Measurements from ENCODE around the gene ZP1.

The ZP1 gene

GRCh38 chr11:60858236-60858635, 9.1 kb upstream of the ZP1 start (continued):
- no peak for TF ChIP-seq ZBTB10 (tag by site-specific recombination; IDR thresholded peaks at IDR 0.05)
- TF ChIP-seq ZNF423 (tag by site-specific recombination; IDR thresholded peaks at IDR 0.05): no peak
- TF ChIP-seq HOXD13 (CRISPR knock-in tag; IDR thresholded peaks at IDR 0.05; ENCODE audit: borderline replicate concordance): no peak
- no peak for TF ChIP-seq ZNF48 (tag by site-specific recombination; IDR thresholded peaks at IDR 0.05)
- no peak for TF ChIP-seq ZNF214 (tag by site-specific recombination; IDR thresholded peaks at IDR 0.05; ENCODE audit: borderline replicate concordance)

DNA sequence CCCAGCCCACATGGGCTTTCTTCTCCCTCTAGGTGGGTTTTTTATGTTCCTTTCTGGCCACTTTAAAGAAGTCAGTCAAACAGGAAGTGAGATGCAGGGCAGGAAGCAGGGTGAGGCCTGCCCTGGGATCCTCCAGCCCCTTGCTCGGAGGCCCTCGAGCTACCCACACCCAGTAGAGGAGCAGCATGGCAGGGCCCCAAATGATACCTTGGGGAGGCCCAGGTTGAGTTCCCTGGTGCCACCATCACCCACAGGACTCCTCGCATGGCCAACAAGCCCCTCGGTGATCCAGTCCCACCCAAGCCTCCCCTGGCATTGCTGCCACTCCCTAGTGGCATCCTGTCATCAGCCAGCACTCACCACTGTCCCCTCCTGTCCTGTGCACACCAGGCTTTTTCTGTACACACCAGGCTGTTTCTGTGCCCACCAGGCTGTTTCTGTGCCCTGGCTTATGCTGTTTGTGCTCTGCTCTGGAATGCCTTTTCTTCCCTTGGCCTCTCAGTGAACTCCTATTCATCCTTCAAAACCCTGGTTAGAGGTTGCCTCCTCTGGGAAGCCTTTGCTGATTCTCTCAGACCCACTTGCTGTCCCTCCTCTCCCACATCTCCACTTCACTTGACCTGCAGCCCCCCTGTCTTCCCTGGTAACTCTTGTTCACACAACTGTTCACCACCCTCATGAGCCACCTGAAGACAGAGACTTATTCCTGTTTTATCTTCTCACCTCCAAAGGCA, 8.4 kb upstream of the ZP1 start:
- no peaks in the 10 kb centered on the region for H3K9me3 ChIP-seq (ENCODE audit: control insufficient read depth, insufficient read depth, low read depth, low read length)
- H3K27ac ChIP-seq (ENCODE audit: extremely low read depth, low read depth, low read length): no peak overlapping the region
- ChIA-PET POLR2A (no interaction called here), CTCF (interaction anchor here (1.8 kb wide), 1 partner anchor 28 kb away, joined by 6 read pairs; no protein-coding TSS in a partner anchor)
- H3K4me1 ChIP-seq (ENCODE audit: control insufficient read depth, insufficient read depth, low read length): no peaks in the 10 kb centered on the region
- H3K4me3 ChIP-seq (ENCODE audit: low read depth, low read length): no peak overlapping the region
- H3K36me3 ChIP-seq (ENCODE audit: control insufficient read depth in 2 of 2, insufficient read depth in 1 of 2, low read length in 2 of 2): no peaks in the 10 kb centered on the region
- peak; percentile 87 for TF ChIP-seq ZFP3 (tag by site-specific recombination; IDR thresholded peaks at IDR 0.05; ENCODE audit: low read depth)
- no peak for TF ChIP-seq ELK4 (IDR thresholded peaks at IDR 0.05; ENCODE audit: borderline replicate concordance, low read depth, low read length)

DNA sequence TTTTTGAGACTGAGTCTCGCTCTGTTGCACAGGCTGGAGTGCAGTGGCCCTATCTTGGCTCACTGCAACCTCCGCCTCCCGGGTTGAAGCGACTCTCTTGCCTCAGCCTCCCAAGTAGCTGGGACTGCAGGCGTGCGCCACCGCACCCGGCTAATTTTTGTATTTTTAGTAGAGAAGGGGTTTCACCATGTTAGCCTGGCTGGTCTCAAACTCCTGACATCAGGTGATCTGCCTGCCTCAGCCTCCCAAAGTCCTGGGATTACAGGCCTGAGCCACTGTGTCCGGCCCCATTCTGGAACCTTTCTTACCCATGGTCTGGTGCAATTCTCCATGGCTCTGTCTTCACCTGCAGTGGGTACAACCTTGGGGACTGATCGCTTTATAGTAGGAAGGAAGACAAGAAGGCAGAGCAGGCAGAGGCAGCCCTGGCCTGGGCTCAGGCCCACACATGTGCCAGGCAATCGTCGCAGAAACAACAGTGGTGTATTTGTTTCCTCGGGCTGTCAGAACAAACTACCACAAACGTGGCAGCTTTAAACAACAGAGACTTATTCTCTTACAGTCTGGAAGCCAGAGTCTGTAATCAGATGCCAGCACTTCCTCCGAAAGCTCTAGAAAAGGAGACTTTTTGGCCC, 7.6 kb upstream of the ZP1 start:
- Histone ChIP-seq H3K27ac (ENCODE audit: extremely low read depth, low read depth, low read length) (no peak overlapping the region), H3K4me1 (ENCODE audit: control insufficient read depth, insufficient read depth, low read length) (no peaks in the 10 kb centered on the region), H3K4me3 (ENCODE audit: low read depth, low read length) (no peak overlapping the region), H3K9me3 (ENCODE audit: control insufficient read depth, insufficient read depth, low read depth, low read length) (no peaks in the 10 kb centered on the region), H3K36me3 (ENCODE audit: control insufficient read depth in 2 of 2, insufficient read depth in 1 of 2, low read length in 2 of 2) (no peaks in the 10 kb centered on the region)
- ChIA-PET POLR2A (interaction anchor here (0.7 kb wide), 1 partner anchor 35 kb away, joined by 7 read pairs; no protein-coding TSS in a partner anchor), CTCF (interaction anchor here (1.0 to 1.2 kb wide), 3 partner anchors 11 to 83 kb away, joined by 3 to 5 read pairs (median 4); no protein-coding TSS in a partner anchor)
- TF ChIP-seq, protein P1, sequence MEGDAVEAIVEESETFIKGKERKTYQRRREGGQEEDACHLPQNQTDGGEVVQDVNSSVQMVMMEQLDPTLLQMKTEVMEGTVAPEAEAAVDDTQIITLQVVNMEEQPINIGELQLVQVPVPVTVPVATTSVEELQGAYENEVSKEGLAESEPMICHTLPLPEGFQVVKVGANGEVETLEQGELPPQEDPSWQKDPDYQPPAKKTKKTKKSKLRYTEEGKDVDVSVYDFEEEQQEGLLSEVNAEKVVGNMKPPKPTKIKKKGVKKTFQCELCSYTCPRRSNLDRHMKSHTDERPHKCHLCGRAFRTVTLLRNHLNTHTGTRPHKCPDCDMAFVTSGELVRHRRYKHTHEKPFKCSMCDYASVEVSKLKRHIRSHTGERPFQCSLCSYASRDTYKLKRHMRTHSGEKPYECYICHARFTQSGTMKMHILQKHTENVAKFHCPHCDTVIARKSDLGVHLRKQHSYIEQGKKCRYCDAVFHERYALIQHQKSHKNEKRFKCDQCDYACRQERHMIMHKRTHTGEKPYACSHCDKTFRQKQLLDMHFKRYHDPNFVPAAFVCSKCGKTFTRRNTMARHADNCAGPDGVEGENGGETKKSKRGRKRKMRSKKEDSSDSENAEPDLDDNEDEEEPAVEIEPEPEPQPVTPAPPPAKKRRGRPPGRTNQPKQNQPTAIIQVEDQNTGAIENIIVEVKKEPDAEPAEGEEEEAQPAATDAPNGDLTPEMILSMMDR (tag by site-specific recombination; IDR thresholded peaks at IDR 0.05): no peak
- TF ChIP-seq ZNF791 (tag by site-specific recombination; IDR thresholded peaks at IDR 0.05): no peak
- no peak for TF ChIP-seq ZXDB (tag by site-specific recombination; IDR thresholded peaks at IDR 0.05)
- no peak for TF ChIP-seq SP2 (tag by site-specific recombination; IDR thresholded peaks at IDR 0.05)
- TF ChIP-seq ZSCAN30 (tag by site-specific recombination; IDR thresholded peaks at IDR 0.05): no peak
- no peak for TF ChIP-seq HOXC10 (CRISPR knock-in tag; IDR thresholded peaks at IDR 0.05)
- no peak for TF ChIP-seq ZNF768 (tag by site-specific recombination; IDR thresholded peaks at IDR 0.05)
- TF ChIP-seq, protein P2, sequence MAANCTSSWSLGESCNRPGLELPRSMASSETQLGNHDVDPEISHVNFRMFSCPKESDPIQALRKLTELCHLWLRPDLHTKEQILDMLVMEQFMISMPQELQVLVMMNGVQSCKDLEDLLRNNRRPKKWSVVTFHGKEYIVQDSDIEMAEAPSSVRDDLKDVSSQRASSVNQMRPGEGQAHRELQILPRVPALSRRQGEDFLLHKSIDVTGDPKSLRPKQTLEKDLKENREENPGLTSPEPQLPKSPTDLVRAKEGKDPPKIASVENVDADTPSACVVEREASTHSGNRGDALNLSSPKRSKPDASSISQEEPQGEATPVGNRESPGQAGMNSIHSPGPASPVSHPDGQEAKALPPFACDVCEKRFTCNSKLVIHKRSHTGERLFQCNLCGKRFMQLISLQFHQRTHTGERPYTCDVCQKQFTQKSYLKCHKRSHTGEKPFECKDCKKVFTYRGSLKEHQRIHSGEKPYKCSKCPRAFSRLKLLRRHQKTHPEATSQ (tag by site-specific recombination; IDR thresholded peaks at IDR 0.05): no peak
- TF ChIP-seq ZNF521 (tag by site-specific recombination; IDR thresholded peaks at IDR 0.05): no peak
- no peak for TF ChIP-seq EGR2 (tag by site-specific recombination; IDR thresholded peaks at IDR 0.05; ENCODE audit: low read depth)
- no peak for TF ChIP-seq ZNF747 (tag by site-specific recombination; IDR thresholded peaks at IDR 0.05)
- no peak for TF ChIP-seq GLI4 (tag by site-specific recombination; IDR thresholded peaks at IDR 0.05)
- TF ChIP-seq SETDB1 (IDR thresholded peaks at IDR 0.05; ENCODE audit: insufficient read length, low read length): no peak
- TF ChIP-seq ZNF292 (tag by site-specific recombination; IDR thresholded peaks at IDR 0.05; ENCODE audit: borderline replicate concordance, low read depth): no peak
- no peak for TF ChIP-seq ZNF19 (tag by site-specific recombination; IDR thresholded peaks at IDR 0.05; ENCODE audit: low read depth)

Measured in HEK293 (cell line).